HG02759 (cell line): ENCODE data around the gene PSMB5.

Source experiments
- ATAC-seq: cut with Tn5 transposase; IDR thresholded peaks from one replicate; pipeline ENCODE4 v1.9.1; 2021; ENCODE audit warnings: mild to moderate bottlenecking, moderate library complexity; ENCODE audit not compliant: unreplicated experiment

PSMB5 gene

DNA sequence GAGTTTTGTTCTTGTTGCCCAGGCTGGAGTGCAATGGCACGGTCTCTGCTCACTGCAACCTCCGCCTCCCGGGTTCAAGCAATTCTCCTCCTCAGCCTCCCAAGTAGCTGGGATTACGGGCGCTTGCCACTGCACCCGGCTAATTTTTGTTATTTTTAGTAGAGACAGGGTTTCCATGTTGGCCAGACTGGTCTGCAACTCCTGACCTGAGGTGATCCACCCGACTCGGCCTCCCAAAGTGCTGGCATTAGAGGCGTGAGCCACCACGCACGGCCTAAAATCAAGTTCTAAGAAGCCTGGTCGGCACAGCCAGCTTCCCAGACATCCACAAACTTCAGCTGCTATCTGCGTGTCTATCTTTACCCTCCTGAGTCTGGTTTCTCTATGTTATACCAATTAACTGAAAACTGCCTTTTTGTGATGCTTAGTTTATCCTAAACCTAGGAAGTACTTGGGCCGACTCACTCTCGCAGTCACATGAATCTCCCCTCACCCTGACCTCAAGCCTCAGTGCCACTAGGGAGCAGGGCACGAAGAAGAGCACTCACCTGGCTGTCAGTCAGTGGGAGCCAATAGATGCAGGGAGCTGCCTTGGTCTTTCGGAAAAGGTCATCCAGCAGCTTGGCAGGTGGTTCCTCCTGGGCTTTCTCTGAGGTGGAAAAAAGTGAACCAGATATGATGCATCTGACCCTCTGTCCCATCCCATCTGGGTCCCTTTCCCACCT, 26.0 kb upstream of the PSMB5 start:
- no peak for ATAC-seq

DNA sequence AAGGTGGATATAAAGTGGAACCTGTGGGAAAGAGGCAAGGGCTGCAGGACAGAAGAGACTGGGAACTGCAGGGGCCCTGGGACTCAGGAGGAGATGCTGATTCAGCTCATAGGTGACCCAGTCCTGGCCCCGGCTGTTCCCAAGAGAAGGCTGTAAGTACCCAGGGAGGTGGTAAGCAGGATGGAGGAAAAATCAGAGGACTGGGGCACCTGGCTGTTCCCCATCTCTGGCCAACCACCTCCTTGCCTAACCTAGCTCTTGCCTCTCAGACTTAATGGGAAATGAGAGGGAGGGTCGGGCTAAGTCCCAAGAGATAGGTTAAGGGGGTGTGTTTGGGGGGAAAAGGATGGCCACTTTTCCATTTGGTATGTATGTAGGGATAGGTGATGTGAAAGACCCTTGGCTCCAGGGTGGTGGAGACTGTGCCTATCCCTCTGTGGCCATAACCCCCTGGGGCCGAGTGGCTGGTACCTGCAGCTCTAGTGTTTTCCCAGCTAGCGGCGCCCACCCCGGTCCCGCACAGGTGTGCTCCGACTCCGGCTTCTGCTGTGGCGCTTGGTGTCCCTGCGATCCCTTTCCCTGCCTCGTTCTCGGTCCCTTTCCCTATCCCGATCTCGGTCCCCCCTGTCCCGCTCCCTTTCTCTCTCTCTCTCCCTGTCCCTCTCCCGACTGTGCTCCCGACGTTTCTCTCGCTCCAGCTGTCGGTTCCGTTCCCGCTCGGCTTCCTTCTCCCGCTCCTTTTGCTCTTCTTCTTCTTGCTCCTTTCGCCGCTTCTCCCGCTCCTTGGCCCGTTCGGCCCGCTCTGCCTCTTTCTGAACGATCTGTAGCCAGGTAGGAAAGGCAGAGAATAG, 24.2 kb upstream of the PSMB5 start:
- no peak for ATAC-seq

DNA sequence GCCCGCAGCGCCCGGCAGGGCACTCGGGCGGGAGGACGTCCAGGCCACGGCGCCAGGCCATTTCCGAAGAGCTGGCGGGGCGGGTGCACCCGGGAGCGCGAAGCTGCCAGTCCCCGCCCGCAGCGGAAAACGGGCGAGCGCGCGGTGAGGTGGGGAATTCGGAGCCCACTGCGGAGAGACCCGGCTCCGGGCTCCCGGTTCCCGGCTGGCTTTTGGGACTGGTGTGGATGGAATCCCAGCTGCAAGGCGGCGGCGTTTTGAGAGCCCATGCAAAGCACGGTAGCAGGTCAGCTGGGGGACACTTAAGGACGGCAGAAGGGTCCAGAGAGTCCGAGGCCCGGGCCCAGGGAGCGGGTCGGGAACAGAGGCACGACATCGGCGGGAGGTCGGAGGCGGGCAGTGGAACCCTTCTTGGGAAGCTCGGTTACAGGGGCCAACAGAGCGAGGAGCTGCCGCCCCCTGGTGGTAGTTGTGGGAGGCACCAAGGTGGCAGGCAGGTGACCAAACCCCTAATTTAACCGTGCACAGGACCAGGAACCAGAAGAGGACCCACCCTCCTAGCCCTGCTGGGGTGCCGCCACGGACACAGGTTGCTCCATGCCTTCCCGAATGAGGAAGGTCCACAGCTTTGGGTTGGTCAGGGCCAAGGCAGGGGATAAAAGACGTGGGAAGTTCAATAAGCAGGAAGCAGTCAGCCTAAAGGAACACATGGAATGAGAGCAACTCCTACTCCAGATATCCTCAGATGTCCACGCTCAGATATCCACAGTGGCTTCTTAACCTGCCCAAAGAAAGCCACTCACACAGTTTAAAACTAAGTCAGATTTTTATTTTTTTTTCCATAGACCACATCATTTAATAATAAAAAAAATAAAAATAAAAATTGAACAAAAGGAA, 23.3 kb upstream of the PSMB5 start:
- ATAC-seq: peak; percentile 61

DNA sequence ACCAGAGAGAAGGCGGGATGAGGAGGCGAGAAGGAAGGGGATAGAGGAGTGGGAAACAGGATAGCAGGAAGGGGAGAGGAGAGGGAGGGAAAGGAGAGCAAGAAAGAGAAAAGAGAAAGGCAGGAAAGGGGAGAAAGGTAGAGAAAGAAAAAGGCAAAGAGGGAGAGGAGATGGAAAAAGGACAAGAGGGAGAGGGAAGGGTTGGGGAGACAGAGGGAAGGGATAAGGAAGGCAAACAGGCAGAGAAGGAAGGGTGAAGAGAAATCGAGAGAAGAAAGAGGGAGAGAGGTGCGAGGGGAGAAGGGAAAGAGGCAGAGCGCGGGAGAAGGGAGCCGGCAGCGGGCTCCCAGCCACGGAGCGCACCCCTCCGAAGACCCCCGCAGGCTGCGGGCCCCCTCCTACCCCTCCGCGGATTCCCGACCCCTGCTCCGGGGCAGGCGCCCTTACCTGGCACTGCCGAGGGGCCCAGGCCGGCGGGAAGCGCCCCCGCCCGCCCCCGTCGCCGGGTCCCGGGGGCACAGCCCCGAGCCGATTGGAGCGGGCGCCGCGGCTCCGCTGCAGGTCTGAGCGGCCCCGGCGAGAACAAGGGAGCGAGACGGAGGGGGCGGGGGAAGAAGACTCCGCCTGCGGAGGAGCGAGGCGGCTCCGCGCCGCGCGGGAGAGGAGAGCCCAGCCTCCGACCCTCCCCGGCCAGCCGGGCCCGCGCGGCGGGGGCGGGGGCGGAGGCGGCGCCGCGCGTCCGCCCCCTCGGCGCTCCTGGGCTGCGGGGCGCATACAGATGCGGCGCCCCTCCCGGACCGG, 22.5 kb upstream of the PSMB5 start, which contains the start of gene CDH24:
Gene CDH24, minus strand, starts transcription at position 565 of the 801 bp plus-strand sequence. CDS start 1,787 bp downstream, outside the sequence.
- peak; percentile 61 for ATAC-seq

DNA sequence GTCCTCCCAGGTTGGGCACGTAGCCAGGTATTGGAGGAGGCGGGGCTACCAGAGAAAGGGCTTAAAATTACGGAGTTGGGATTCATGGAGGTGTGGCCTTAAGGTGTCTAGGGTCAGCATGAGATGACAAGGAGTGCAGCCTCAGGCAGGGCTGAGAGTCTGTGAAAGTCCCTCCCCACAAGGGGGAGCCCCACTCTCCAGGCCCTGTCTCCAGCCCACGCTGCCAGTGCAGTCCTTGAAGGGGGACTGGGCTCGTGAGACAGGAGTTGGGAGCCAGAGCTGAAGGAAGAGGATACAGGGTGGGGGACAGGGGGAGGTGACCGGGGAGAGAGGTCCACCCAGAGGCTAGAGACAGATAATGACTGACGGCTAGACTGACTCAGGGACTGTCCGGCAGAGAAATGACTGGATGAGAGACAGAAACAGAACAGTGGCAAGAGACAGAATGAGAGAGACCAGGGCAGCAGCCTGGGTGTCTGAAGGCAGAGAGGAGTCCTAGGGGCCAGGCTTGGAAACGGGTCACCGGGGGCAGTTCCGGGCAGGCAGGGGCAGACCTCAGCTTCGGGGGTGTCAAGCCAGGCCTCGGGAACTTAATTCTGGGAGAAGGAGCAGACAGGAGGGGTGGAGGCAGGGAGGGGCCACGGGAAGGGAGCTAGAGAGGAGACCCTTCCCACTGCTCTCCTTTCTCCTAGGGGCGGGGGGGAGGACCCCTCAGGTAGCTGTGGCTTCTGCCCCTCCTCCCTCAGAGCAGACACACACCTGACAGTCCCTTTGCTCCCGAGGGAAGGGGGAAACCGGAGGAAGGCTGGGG, 21.6 kb upstream of the PSMB5 start:
- ATAC-seq: peak; percentile 69

DNA sequence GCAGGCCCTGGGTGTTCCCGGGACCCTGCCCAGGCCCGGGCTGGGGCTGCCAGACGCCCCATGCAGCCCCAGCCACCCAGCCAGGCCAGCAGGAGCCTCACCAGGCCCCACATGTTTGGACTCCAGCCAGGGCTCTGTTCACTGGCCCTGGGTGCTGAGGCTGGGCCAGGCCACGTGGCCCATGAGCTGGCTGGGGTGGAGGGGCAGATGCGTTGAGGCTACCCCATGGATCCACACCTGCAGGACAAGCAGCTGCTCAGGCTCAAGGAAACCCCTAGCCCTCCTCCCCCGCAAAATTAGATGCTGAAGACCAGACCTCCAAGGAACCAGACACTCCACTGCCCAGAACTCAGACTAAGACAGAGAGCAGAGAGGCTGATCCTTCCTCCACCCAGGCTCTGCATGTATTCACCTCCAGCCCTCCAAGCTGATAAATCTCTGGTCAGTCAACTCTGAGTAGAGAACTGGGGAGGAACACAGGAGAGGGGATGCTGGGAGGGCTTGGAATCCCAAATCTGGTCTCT, 21.0 kb upstream of the PSMB5 start:
- ATAC-seq: no peak

DNA sequence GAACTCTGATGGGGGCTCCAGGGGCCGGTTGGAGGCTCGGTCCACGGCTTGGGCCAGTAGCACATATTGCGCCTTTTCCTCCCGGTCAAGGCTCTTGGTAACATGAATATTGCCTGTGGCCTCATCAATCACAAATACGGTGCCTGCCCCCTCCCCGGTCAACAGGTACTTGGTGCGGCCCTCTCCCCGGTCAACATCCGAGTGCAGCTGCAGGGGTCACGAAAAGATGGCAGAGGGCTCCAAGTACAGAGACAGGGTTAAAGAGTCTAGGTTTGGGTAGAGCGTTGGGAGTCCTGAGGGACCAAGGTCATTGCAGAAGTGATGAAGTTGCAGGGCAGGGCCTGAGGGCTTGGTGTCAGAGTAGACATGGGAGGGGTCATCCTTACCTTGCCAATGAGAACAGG, 20.4 kb upstream of the PSMB5 start:
- no peak for ATAC-seq

DNA sequence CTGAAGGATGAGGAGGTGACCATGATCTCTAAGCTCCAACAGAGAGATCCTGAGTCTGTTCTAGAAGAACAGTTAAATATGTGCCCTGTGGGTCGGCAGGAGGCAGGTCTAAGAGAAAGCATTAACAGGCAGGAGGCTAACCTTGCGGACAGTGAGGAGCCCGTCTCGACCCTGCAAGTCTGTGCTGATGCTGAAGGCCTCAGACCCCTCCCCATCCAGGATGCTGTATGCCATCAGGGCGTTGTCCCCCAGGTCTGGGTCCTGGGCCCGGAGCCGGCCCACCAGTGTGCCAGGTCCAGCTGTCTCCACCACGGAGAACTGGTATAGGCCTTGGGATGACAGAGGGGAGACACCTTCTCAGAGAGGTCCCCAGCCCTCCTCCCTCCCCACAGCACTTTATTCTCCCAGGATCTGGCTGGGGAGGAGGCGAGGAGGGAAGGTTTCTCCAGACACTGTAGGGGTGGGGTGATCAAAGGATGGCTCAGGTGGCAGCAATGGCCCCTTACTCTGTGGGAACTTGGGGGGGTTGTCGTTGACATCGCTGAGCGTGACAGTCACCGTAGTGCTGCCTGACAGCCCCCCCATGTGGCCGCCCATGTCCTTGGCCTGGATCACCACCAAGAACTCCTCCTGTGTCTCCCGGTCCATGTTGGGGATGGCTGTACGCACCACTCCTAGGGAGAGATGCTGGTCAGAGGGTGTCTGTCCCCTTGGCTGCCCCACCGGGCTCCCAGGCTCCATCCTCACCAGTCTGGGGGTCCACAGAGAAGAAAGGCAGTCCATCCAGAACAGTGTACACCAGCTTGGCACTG, 19.5 kb upstream of the PSMB5 start:
- no peak for ATAC-seq

DNA sequence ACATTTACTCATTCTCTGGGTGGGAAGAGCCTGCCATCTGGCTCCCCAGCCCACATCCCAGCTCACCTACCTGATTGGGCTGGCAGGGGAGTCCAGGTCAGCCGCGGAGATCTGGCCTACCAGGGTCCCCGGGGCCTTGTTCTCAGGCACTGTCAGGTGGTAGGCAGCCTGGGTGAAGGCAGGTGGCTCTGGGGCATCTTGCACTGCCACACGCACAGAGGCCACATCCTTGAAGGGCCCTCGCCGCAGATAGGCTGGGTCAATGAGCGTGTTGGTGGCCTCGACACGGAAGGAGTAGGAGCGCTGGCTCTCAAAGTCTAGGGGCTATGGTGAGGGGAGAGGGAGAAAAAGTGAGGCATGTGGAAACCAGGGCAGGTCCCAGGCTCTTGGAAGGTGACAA, 18.7 kb upstream of the PSMB5 start:
- ATAC-seq: no peak

DNA sequence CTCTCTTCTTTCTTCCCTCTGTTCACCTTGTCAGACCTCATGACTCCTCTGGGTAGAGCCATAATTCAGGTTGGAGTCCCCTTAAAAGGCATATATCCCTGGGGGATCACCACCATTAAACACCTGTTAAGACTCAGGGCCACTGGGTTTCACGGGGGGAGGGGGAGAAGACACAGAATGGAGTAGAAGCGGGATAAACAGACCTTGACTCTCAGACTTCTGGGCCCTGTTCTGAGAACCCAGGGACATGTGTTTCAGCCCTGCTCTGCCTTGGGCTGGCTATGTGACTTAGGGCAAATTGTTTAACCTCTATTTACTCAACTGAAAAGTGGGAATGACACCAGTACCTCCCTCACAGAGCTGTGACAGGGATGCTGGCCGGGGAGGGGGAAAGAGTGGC, 18.0 kb upstream of the PSMB5 start:
- ATAC-seq: no peak

DNA sequence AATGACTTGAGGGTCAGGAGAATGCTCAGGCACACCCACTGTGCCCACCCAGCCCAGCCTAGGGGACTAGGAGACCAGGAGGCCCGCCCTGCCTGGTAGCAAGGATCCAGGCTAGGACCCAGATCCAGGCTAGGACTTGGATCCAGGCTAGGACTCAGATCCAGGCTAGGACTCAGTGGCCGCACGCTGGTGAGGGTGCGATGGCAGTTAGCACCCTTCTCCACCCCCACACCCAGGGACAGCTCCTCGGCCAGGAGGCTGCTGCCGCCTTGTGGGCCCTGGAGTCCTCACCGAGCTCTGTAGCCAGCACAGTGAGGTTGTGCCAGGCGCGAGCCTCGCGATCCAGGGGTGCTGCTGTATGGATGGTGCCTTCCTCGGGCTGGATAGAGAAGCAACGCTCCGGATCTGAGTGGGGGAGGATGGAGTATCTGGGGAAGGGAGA, 17.5 kb upstream of the PSMB5 start:
- ATAC-seq: no peak

DNA sequence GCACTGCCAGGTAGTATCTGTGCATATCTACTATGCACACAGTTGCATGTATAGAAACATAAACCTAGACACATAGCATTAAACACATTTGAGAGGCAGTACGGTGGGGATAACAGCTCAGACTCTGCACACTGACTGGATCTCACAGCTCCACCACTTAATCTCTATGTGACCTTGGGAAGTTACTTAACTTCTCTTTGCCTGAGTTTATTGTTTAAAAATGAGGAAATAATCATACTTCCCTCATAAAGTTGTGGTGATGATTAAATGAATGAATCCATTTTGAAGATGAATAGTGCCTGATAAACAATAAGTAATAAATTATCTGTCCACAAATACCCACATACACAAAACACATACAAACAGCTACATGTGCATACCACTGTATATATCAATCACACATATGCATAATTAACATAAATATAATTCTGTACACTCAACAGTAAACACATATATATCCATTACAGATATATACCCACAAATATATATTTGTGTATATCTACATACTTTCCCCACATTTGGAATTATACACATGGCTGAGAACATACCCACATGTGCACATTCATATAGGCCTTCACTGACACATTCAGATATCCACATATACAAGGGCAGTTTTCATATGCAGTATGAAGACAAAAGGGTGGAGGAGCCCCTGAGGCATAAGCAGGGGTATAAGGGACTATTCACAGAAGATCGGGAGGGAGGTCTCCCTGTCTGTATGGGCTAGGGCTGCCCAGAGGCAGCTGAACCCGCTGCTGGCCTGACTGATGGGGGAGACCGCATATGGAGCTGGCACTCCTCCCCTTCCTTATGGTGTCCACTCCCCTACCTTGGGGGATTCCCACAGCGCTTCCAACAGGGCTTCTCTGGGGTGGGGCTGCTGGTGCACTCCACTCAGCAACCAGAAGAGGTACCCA, 16.7 kb upstream of the PSMB5 start:
- no peak for ATAC-seq

DNA sequence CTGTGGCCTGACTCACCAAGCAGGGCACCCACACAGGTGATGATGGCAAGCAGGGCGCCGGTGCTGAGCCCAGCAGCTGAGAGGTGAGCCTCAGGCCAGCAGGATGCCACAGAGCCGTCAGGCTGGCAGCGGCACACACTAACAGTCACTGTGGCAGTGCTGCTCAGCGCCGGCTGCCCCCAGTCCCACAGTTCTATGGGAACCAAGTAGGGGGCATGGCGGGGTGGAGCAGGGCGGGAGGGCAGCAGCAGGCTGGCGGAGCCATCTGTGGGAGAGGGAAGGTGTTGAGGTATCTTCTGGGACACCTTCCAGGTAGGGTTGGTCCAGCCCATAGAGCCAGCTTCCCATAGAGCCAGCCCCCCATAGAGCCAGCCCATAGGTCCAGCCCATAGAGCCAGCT, 14.3 kb upstream of the PSMB5 start:
- no peak for ATAC-seq

DNA sequence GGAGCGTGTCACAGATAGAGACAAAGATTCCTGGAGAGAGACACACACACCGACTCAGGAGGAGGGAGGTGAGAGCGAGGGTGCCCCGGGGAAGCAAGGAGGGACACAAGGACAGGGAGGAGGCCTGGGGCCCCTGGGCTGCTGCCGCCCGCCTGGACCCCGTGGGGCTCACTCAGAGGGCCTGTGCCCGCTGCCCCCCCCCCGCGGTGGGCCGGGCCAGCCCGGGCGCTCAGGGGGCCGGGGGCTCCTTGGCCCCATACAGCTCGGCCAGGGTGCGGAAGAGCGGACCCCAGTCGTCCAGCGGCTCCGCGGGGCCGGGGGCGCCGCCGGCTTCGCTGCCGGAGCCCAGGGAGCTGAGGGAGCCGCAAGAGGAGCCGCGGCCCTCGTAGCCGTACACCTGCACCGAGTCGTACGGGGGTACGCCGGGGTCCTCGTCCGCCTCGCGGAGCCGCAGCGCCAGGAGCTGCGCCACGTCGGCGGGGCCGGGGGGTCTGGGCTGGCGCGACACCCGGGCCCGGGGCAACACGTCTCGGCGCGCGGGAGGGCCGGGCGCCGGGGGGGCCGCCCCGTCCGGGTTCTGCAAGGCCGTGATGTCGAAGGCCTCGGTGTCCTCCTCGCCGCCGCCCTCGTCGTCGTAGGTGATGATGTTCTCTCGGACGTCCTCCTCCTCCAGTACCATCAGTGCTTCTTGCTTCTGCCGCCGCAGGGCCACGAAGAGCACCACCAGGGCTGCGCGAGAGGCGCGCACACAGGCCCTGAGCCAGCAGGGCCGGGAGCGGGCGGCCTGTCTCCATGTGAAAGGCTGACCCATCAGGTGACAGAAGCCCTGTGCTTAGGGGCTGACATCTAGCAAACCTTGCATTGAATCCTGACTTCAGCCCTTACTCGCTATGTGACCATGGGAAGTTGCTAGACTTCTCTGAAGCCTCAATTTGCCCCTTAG, 13.3 kb upstream of the PSMB5 start:
- ATAC-seq: no peak

DNA sequence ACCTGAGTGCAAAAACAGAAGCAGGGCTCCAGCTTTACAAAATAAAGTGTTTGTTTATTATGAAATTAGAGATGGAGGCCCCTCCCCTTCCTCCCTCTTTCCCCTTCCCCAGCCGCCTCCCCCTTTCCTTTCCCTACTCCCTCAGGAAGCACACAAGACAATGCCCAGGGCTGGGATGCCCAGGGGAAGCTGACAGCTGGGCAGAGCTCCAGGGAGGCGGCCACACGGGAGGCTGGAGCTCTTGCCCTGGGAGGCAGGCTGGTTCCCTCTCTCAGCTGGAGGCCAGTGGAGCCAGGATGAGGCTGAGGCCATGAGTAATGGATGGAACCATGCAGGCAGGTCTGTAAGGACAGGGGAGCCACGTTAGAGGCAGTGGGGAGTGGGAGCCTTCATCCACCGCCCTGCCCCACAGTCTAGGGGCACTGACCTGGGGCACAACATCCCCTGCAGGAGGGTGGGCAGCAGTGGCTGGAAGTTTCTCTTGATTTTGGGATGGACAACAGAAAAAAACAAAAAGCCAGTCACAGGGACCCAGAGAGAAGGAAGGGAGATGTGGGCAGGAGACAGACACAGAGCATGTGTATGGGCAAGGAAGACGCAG, 12.4 kb upstream of the PSMB5 start:
- ATAC-seq: no peak
